ENCODE measurements around the gene SPTBN5.

SPTBN5 gene

GRCh38 chr15:41881920-41882688, 11.7 kb downstream of the SPTBN5 start:
- no peak for DNase-seq

- no peak for DNase-seq
Measured at GRCh38 chr15:41881550-41881919, 12.3 kb downstream of the SPTBN5 start.

GRCh38 chr15:41881086-41881485, 12.8 kb downstream of the SPTBN5 start:
- DNase-seq = no peak

- DNase-seq = no peak
Measured at GRCh38 chr15:41880156-41880877, 13.5 kb downstream of the SPTBN5 start.

GRCh38 chr15:41879321-41879845, 14.5 kb downstream of the SPTBN5 start:
- no peak for DNase-seq

- no peak for DNase-seq
Measured at GRCh38 chr15:41878355-41878699, 15.5 kb downstream of the SPTBN5 start.

GRCh38 chr15:41877631-41878354, 16.1 kb downstream of the SPTBN5 start:
- no peak for DNase-seq

GRCh38 chr15:41876689-41877088, 17.2 kb downstream of the SPTBN5 start:
- no peak for DNase-seq

- DNase-seq = no peak
Measured at GRCh38 chr15:41876007-41876406, 17.8 kb downstream of the SPTBN5 start.

- DNase-seq = no peak
Measured at GRCh38 chr15:41874736-41875135, 19.1 kb downstream of the SPTBN5 start.

- DNase-seq = no peak
Measured at GRCh38 chr15:41873711-41874110, 20.1 kb downstream of the SPTBN5 start.

- no peak for DNase-seq
Measured at GRCh38 chr15:41872166-41872747, 21.6 kb downstream of the SPTBN5 start.

GRCh38 chr15:41871175-41871905, 22.5 kb downstream of the SPTBN5 start:
- no peak for DNase-seq

GRCh38 chr15:41870689-41871081, 23.2 kb downstream of the SPTBN5 start:
- DNase-seq = no peak

GRCh38 chr15:41869770-41870688, 23.8 kb downstream of the SPTBN5 start:
- DNase-seq = no peak

- DNase-seq = no peak
Measured at GRCh38 chr15:41868321-41868720, 25.5 kb downstream of the SPTBN5 start.

GRCh38 chr15:41866872-41867579, 26.8 kb downstream of the SPTBN5 start:
- no peak for DNase-seq

- DNase-seq = no peak
Measured at GRCh38 chr15:41866263-41866703, 27.6 kb downstream of the SPTBN5 start.

- DNase-seq = no peak
Measured at GRCh38 chr15:41865490-41866055, 28.3 kb downstream of the SPTBN5 start.

GRCh38 chr15:41862515-41863116, 31.2 kb downstream of the SPTBN5 start:
- no peak for DNase-seq
